HG03060 (cell line): ENCODE data around the gene PDCD1.
"Not testable (repeated sequence)": the region's sequence is repeated elsewhere in the genome, so short reads cannot be mapped to it uniquely, and the experiment has no call there.

Experiments used
- ATAC-seq: cut with Tn5 transposase; IDR thresholded peaks from one replicate; pipeline ENCODE4 v1.9.1; 2021; ENCODE audit warnings: low read depth, moderate number of reproducible peaks; ENCODE audit not compliant: unreplicated experiment

Gene PDCD1

DNA sequence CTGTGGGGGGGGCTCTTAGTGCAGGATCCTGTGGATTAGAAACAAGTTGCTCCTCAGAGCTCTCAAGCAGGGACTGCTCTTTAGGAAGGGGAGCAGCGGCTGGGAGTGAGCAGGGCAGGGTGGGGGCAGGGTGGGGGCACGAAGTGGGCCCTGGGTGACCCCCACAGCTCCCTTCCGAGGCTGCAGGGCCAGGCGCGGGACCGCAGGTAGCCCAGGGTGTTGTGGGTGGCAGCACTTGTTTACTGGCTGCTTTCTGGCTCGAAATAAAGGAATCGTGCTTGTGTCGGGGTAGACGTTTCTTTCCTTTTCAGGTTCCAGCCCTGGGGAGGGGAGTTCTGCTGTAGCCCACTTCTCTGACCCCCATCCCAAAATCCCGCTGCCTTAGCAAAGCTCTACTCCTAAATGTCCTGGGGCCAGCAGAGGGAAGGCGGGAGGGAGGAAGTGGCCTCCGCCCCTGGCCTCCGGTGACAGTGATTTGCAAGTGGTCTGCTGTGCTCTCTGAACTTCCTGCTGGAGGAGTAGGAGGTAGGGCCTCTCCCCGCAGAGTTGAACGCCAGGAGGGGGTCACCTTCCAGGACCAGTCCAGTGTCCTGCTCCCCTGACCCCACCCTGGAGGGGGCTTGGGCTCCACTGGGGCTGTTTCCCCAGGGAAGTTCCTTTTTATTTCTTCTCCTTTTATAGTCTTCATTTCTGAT is 41.4 kb downstream of the PDCD1 start:
- no peak for ATAC-seq

DNA sequence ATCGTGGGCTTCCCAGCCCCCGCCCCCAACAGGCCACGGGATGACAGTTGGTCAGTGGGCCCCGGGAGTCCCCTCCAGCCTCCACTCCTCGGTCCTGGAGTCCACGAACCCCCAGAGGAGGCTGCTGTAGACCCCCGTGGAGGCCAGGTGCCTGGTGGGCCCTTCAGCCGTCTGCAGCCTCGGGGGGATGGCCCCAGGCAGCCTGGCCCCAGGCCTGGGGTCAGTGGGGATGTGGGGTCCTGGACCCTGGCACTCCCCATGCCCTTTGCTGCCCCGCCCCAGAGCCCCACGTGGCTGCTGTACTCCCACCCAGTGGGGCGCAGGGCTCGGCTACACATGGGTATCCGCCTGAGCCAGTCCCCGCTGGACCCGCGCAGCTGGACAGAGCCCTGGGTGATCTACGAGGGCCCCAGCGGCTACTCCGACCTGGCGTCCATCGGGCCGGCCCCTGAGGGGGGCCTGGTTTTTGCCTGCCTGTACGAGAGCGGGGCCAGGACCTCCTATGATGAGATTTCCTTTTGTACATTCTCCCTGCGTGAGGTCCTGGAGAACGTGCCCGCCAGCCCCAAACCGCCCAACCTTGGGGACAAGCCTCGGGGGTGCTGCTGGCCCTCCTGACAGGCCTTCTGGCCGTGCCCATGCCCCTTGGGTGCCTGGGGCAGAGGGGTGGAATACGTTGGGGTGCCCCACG is 42.1 kb downstream of the PDCD1 start:
- ATAC-seq, result no peak

DNA sequence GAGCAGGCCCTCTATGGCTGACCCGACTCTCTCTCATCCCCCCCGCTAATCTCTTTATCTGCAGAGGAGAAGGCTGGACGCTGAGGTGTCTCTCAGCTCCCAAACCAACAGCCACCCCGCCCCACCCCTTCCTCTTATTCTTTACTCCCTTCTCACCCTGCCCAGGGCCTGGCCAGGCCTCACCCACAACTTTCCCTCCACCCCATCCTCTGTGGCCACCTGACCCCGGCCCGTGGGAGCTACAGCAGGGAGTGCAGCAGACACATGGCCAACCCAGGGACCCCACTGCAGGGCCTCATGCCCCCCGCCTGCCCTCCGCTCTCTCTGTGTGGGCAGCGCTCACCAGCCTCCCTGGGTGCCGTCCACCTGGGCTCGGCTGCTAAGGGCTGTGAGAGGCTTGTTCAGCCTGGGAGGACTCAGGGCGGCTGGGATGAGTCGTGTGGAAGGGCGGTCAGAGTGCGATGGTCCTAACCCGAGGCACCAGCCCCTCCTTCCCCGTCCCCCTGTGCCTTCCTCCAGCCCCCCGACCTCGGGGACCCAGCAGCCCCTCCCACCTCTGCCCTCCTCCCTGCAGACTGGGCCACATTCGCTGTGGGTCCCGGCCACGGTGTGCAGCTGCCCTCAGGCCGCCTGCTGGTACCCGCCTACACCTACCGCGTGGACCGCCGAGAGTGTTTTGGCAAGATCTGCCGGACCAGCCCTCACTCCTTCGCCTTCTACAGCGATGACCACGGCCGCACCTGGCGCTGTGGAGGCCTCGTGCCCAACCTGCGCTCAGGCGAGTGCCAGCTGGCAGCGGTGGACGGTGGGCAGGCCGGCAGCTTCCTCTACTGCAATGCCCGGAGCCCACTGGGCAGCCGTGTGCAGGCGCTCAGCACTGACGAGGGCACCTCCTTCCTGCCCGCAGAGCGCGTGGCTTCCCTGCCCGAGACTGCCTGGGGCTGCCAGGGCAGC is 42.9 kb downstream of the PDCD1 start:
- no peak for ATAC-seq

DNA sequence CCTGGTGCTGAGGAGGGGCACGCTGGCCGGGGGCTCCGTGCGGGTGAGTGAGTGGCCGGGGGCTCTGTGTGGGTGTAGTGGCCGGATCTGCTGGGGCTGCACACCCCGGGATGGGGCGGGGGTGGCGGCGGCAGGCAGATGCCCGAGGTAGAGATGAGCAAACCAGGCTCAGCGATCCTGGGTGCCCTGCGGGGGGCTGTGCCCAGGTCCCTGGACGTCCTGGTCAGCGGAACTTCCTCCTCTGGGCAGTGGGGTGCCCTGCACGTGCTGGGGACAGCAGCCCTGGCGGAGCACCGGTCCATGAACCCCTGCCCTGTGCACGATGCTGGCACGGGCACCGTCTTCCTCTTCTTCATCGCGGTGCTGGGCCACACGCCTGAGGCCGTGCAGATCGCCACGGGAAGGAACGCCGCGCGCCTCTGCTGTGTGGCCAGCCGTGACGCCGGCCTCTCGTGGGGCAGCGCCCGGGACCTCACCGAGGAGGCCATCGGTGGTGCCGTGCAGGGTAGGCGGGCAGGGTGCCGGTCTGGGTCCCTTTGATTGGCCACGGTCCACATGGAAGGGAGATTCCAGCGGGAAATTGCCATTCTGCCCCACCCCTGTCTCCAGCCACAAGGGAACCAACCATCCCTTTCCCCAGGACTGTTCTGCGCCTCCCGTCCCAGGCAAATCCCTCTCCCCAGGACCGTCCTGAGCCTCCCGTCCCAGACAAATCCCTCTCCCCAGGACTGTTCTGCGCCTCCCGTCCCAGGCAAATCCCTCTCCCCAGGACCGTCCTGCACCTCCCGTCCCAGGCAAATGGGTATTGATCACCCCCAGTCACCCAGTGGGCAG is 43.8 kb downstream of the PDCD1 start:
- ATAC-seq, result no peak

DNA sequence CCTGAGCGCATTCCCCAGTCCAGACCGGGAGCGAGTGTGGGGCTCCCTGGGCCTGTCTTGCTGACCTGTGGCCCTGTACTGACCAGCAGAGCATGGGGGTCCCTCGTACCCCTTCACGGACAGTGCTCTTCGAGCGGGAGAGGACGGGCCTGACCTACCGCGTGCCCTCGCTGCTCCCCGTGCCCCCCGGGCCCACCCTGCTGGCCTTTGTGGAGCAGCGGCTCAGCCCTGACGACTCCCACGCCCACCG is 44.4 kb downstream of the PDCD1 start:
- no peak for ATAC-seq

DNA sequence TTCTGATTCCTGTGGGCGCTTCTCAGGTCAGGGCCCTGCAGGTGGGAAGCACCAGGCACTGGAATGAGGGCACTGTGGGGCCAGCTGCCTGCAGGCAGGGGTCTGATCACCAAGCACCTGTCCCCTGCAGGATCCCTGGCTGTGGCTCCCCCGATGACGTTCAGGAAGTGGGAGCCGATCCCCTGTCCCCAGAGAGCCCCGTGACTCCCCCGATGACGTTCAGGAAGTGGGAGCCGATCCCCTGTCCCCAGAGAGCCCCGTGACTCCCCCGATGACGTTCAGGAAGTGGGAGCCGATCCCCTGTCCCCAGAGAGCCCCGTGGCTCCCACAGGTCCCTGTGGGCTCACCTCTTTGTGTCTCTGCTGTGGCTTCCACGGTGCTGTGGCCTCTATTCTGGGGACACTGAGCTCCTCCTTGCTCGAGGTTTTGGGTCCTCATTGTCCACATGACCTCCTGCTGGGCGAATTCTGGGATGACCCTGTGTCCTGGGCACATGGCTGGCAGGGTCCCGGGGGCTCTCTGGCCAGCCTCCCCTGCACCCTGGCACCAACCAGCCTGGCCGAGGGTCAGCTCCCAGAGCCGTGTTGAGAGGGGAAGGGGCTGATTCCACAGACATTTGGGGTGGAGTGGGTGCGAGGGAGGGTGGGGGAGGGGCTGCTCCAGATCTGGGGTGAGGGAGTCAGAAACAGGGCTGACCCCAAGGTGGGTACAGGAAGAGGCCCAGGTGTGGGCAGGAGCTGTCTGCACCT is 44.9 kb downstream of the PDCD1 start:
- no peak for ATAC-seq

DNA sequence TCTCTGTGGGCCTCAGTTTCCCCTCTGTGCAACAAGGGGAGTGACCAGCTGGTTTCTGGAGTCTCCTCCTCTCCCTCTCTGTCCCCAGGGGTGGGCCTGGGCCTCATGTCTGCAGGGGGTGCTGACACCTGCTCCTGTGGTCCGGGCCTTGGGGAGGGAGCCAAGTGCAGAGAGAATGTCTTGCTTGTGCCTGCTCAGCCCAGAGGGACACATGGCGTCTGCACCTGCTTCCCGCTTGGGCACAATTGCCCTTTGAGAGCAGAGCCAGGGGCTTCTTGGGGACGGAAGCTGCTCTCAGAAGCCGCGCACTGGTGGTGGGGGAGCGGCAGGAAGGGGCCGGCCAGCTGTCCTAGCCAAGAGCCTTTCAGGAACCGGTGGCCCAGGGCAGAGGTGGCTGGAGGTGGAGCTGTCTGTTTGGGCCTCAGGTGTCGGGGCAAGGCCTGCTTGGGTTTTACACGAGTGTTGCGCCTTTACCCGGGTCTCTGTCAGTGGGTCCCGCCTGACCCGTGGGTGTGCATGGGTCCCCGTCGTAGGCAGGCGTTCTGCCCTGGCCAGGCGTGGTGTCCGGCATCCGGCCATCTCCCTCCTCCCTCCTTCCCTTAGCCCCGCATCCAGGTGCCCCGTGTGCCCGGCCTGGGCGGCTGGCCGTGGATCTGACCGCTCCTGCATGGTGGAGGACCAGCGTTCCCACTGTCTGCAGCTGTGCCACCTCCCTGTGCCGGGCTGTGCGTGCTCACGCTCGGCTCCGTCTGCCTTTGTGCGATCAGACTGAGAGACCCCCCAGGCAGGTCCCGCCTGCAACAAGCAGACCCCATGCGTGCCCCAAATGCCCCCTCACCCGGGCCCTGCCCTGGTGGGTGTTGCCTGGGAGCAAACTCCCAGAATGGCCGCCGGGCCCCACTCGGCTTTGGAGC is 45.7 kb downstream of the PDCD1 start:
- no peak for ATAC-seq

DNA sequence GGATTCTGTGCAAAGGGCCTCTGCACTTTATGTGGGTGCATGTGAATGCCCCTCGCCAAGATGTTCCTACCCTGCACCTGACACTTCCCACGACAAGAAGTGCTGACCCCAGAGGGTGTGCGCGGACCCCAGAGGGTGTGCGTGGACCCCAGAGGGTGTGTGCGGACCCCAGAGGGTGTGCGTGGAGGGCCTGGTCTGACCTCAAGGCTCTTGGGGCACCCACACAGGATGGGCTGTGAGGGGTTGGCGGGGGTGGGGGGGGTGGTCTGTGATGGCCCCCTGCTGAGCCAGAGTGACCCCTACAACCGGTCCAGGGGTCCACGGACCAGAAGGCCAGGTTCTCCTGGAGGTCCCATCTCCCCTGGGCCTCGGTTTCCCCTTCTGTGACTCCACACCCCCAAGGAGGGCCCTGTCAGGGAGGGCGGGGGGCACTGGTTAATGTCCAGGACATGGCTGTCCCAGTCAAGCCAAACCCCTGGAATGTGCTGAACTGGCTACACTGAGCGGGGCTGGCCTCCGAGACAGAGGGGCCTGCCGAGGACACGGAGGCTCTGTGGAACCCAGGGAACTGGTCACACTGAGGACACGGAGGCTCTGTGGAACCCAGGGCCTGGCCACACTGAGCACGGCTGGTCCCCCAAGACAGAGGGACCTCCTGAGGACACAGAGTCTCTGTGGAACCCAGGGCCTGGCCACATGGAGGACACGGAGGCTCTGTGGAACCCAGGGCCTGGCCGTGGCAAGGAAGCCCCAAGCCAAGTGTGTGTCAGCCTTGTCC is 46.6 kb downstream of the PDCD1 start:
- no peak for ATAC-seq

DNA sequence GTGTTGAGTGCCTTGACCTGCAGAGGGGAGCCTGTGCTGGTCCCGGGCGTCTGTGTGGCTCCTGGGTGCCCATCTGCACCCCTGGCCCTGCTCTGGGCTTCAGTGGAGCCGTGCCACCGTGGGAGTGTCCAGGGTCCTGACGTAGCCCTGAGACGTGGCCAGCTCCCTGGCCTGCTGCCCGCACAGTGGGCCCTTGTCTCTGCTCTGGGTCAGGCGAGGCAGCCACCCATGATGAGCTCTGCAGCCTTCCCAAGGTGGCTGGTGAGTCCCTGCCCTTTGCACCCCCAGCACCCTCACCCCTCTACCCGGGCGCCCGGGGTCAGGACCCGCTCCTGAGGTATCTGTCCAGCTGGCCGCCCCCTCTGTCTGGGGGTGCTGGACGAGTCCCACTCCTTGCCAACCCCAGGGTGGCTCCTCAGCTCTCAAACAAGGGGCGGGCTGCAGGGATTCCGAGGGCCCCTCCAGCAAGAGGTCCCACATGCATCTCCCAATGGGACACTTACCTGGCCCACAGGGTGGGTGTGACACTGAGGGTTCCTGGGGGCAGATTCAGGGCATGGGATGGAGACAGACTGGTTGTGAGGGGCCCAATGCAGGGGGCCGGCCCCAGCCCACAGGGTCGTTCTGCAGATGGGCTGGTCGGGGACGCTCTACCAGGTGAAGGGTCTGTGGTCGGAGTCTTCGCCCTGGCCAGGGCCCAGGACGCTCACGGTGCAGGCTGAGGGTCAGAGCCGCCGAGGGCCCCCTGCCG is 47.3 kb downstream of the PDCD1 start:
- ATAC-seq, result no peak

DNA sequence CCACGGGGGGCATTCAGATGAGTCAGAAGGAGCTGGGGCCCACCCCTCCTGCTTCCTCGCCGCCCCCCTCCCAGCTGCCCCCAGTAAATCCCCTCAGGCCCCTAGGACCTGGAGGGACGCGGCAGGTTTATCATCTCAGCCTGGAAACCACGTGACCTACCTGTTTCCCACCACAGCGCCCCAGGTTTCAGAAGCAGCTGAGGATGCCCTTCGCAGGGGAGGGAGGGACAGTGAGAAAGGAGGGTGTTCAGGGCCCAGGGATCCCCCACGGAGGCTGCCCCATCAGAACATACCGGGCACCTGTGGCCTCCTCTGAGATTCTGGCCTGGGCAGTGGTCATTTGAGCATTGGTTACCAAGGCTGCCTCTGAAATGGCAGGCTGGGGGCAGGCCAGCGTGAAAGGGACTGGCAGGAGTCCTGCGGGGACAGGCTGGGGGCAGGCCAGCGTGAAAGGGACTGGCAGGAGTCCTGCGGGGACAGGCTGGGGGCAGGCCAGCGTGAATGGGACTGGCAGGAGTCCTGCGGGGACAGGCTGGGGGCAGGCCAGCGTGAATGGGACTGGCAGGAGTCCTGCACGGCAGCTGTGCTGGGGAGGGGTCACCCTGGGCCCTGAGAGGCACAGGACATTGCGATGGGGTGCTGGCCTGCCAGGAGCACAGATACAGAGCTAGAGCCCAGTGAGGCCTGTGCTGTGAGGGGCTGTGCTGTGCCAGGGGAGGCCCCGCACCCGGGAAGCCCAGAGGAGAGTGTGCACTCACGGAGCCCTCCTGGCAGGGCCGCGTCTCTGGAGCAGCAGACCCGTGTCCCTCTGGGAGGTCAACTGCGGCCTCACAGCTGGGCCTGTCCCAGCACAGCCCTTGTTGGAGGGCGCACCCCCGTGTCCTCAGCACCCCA is 48.1 kb downstream of the PDCD1 start:
- ATAC-seq, result no peak

DNA sequence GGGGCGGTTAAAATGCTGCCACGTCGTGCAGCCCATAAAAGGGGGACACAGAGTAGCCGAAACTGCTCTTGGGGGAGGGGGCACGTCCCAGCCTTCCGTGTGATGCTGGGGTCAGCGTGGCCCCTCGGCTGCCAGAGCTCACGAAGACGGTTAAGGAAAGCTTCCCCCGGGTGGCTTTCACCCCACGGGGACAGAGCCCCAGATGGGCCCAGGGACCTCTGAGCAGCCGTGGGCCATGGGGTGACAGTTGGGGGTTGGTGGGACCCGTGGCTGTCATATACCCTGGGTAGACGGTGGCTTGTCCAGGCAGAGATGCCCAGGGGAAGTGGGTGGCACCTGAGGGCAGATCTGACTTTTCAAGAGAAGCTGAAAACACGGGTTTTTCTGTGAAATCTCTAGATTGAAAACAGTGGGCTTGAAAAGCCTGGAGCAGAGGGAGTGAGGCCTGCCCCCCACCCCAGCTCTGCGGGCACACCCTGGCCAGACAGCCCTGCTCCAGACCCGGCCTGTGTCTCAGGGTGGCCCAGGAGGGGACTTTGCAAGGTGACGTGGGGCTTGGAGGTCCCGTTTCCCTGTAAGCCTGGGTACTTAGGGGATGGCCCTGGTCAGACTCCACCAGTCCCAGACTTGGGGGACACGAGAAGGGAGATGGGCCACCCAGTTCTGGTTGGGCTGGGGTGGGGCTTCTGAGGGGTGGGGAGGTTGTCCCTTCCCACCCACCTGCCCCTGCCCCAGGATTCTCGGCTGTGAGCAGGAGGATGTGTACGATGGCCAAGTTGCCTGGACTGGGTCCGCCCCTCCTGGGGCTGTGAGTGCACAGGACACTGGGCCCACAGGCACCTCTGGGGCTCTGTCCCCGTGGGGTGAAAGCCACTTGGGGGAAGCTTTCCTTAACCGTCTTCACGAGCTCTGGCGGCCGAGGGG is 49.0 kb downstream of the PDCD1 start:
- ATAC-seq, result no peak

DNA sequence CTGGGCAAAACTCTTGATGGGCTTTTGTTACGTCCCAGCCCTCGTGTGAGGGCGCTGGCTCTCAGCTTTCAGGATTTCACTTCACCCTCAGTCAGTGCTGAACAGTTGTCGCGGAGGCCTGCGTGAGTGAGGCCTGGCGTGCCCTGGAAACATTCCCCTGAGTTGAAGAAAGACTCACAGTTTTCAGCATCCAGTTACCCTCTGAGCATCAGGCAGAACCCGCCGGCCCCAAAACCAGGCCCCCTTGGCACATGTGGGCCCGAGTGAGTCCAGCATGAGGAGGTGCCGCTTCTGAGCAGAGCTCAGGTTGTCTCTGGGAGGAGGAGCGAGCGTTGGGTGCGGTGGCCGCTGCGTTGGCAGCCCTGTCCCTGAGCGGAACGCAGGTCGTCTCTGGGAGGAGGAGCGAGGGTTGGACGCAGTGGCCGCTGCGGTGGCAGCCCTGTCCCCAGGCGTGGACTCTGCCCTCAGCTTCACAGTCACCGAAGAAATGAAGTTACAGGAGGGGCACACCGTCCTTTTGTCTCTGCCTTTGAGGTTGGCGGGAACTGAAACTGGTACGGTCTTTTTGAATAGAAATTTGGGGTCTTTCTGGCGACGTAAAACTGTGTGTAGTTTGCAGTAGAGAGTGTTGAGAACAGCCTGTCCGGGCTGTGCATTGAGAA is 49.8 kb downstream of the PDCD1 start, which contains the start of gene NEU4:
Gene NEU4, plus strand, starts transcription at position 473 of the 662 bp plus-strand sequence. CDS start 5,292 bp downstream, outside the sequence.
- ATAC-seq, result no peak

DNA sequence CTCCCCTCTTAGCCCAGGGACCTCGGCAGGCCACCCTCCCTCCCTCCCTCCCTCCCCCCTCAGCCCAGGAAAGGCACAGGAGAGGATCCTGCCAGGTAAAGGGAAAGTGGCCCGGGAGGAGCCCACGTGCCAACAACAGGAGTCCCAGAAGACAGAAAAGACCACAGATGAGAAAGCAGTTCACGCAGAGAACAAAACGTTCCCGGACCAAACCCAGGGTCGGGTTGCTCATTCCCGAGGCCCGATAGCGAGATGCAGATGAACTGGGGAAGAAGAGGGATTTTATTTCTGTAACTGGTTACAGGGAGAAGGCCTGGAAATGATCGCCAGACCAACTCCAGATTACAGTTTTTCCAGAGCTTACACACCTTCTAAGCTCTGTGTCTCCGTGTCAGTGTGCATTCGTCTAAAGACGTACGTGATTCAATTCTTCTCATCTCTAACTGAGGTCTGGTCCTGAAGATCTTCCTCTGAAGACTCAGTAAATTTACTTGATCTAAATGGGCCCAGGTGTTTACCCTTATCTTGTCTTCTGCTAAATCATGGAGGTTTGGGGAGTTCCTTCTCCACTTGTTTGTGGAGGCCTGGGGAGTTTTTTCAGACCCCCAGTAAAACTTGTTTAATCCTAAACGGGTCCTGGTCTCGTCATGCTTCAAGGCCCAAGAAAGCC is 50.5 kb downstream of the PDCD1 start:
- no peak for ATAC-seq

DNA sequence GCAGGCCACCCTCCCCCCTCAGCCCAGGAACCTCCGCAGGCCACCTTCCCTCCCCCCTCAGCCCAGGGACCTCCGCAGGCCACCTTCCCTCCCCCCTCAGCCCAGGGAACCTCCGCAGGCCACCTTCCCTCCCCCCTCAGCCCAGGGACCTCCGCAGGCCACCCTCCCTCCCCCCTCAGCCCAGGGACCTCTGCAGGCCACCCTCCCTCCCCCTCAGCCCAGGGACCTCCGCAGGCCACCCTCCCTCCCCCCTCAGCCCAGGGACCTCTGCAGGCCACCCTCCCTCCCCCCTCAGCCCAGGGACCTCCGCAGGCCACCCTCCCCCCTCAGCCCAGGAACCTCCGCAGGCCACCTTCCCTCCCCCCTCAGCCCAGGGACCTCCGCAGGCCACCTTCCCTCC is 52.5 kb downstream of the PDCD1 start:
- not testable (repeated sequence) for ATAC-seq
